Mucosa of stomach (tissue), 1 donor: ENCODE measurements around the gene DYNLL2.

Source experiments
- H3K27me3 ChIP-seq: one replicate; pipeline ENCODE4 v1.7.0; 2013; ENCODE audit warnings: mild to moderate bottlenecking, low read length; ENCODE audit not compliant: control insufficient read depth, insufficient read depth
- H3K36me3 ChIP-seq: one replicate; pipeline ENCODE4 v1.7.0; 2013; ENCODE audit warnings: low read length; ENCODE audit not compliant: control insufficient read depth, insufficient read depth
- H3K4me1 ChIP-seq: one replicate; pipeline ENCODE4 v1.7.0; 2013; ENCODE audit warnings: mild to moderate bottlenecking, low read length; ENCODE audit not compliant: control insufficient read depth, insufficient read depth
- H3K4me3 ChIP-seq: one replicate; pipeline ENCODE4 v1.7.0; 2013; ENCODE audit warnings: low read length
- H3K9ac ChIP-seq: one replicate; pipeline ENCODE4 v1.7.0; 2013; ENCODE audit warnings: mild to moderate bottlenecking, low read length, moderate library complexity
- H3K9me3 ChIP-seq: one replicate; pipeline ENCODE4 v1.7.0; 2013; ENCODE audit warnings: mild to moderate bottlenecking, low read length, moderate library complexity; ENCODE audit not compliant: control insufficient read depth
- donor health status: Pancreatic carcinoma.

The DYNLL2 gene

GRCh38 chr17:58079300-58080033 lies 3.8 kb upstream of the DYNLL2 start:
- Histone ChIP-seq H3K9ac (no peak overlapping the region), H3K27me3 (no peaks in the 10 kb centered on the region), H3K4me1 (peaks cover 9% of the 10 kb centered on the region), H3K36me3 (no peaks in the 10 kb centered on the region), H3K4me3 (no peak overlapping the region), H3K9me3 (no peaks in the 10 kb centered on the region)

- Histone ChIP-seq H3K27me3 (no peaks in the 10 kb centered on the region), H3K9ac (no peak overlapping the region), H3K36me3 (no peaks in the 10 kb centered on the region), H3K9me3 (no peaks in the 10 kb centered on the region), H3K4me1 (peaks cover 19% of the 10 kb centered on the region), H3K4me3 (no peak overlapping the region)
These were observed 1.4 kb upstream of the DYNLL2 start for GRCh38 chr17:58081646-58082340.

GRCh38 chr17:58082341-58082869 lies 814 bp upstream of the DYNLL2 start:
- Histone ChIP-seq H3K9ac (peak overlapping the region; percentile 44), H3K27me3 (no peaks in the 10 kb centered on the region), H3K9me3 (no peaks in the 10 kb centered on the region), H3K36me3 (no peaks in the 10 kb centered on the region), H3K4me3 (peak overlapping the region; percentile 28), H3K4me1 (peaks cover 19% of the 10 kb centered on the region)

GRCh38 chr17:58083491-58084316 lies 485 bp downstream of the DYNLL2 start:
- H3K27me3 ChIP-seq = no peaks in the 10 kb centered on the region
- H3K36me3 ChIP-seq = peaks cover 7% of the 10 kb centered on the region
- H3K4me3 ChIP-seq = peak overlapping the region; percentile 76
- no peaks in the 10 kb centered on the region for H3K9me3 ChIP-seq
- H3K9ac ChIP-seq = peak overlapping the region; percentile 86
- peaks cover 19% of the 10 kb centered on the region for H3K4me1 ChIP-seq

- Histone ChIP-seq H3K27me3 (no peaks in the 10 kb centered on the region), H3K9ac (peak overlapping the region; percentile 86), H3K9me3 (no peaks in the 10 kb centered on the region), H3K4me3 (peak overlapping the region; percentile 76), H3K36me3 (peaks cover 7% of the 10 kb centered on the region), H3K4me1 (peaks cover 19% of the 10 kb centered on the region)
These were observed 1.2 kb downstream of the DYNLL2 start for GRCh38 chr17:58084317-58084981.

GRCh38 chr17:58085039-58085715 lies 2.0 kb downstream of the DYNLL2 start:
- H3K4me3 ChIP-seq = peak overlapping the region; percentile 76
- H3K4me1 ChIP-seq = peaks cover 19% of the 10 kb centered on the region
- H3K9me3 ChIP-seq = no peaks in the 10 kb centered on the region
- no peaks in the 10 kb centered on the region for H3K27me3 ChIP-seq
- peak overlapping the region; percentile 86 for H3K9ac ChIP-seq
- H3K36me3 ChIP-seq = peaks cover 7% of the 10 kb centered on the region

- Histone ChIP-seq H3K9ac (peak overlapping the region; percentile 11), H3K4me1 (peaks cover 19% of the 10 kb centered on the region), H3K36me3 (peaks cover 11% of the 10 kb centered on the region)
These were observed 3.7 kb downstream of the DYNLL2 start for GRCh38 chr17:58086953-58087352.

GRCh38 chr17:58088624-58089023 lies 5.4 kb downstream of the DYNLL2 start:
- Histone ChIP-seq H3K4me3 (no peak overlapping the region), H3K9me3 (no peaks in the 10 kb centered on the region), H3K9ac (no peak overlapping the region), H3K4me1 (peaks cover 12% of the 10 kb centered on the region), H3K36me3 (peaks cover 11% of the 10 kb centered on the region), H3K27me3 (no peaks in the 10 kb centered on the region)

More at GRCh38 chr17:58086953-58087352, 3.7 kb downstream of the DYNLL2 start:
- no peak overlapping the region for H3K4me3 ChIP-seq
- H3K9me3 ChIP-seq = no peaks in the 10 kb centered on the region
- no peaks in the 10 kb centered on the region for H3K27me3 ChIP-seq

GRCh38 chr17:58089111-58089510 lies 5.9 kb downstream of the DYNLL2 start:
- H3K36me3 ChIP-seq = peaks cover 11% of the 10 kb centered on the region
- H3K9ac ChIP-seq = no peak overlapping the region
- H3K4me1 ChIP-seq = peaks cover 12% of the 10 kb centered on the region

GRCh38 chr17:58091024-58091567 lies 7.9 kb downstream of the DYNLL2 start:
- H3K9me3 ChIP-seq = no peaks in the 10 kb centered on the region
- no peak overlapping the region for H3K4me3 ChIP-seq
- peaks cover 11% of the 10 kb centered on the region for H3K36me3 ChIP-seq
- no peaks in the 10 kb centered on the region for H3K4me1 ChIP-seq
- H3K27me3 ChIP-seq = no peaks in the 10 kb centered on the region
- H3K9ac ChIP-seq = no peak overlapping the region

More at GRCh38 chr17:58089111-58089510, 5.9 kb downstream of the DYNLL2 start:
- Histone ChIP-seq H3K27me3 (no peaks in the 10 kb centered on the region), H3K9me3 (no peaks in the 10 kb centered on the region), H3K4me3 (no peak overlapping the region)
